Measurements from ENCODE around the gene ASB4. TPM values are rescaled to one million over a fixed set of nuclear protein-coding genes. Genes with fewer than 3 reads are reported as not detected.

Gene ASB4
- total RNA-seq, 1 experiment from 2014 or later: not detected

GRCh38 chr7:95536656-95537311 lies 51.0 kb downstream of the ASB4 start:
- no peak overlapping the region for H3K27ac ChIP-seq (ENCODE audit: low read depth, low read length, poor library complexity, severe bottlenecking)
- ChIA-PET POLR2A (ENCODE audit: low non-redundant PET) (no interaction called here), CTCF (no interaction called here)
- H3K36me3 ChIP-seq (ENCODE audit: insufficient read depth, low read length, poor library complexity, severe bottlenecking): no peaks in the 10 kb centered on the region
- H3K27me3 ChIP-seq (replicated peaks; ENCODE audit: insufficient read depth, low read depth, low read length, poor library complexity): peaks cover 23% of the 10 kb centered on the region
- BruUV-seq (replicated peaks): no TSS peak
- no peak overlapping the region for H3K4me3 ChIP-seq (ENCODE audit: low read depth, low read length, poor library complexity, severe bottlenecking)
- H3K9me3 ChIP-seq (ENCODE audit: low read depth, low read length, poor library complexity, severe bottlenecking): no peaks in the 10 kb centered on the region
- intact Hi-C loops (cut with micrococcal nuclease; ENCODE audit: unreplicated experiment): no loop called here
- H3K4me1 ChIP-seq (ENCODE audit: insufficient read depth, low read length, poor library complexity, severe bottlenecking): no peaks in the 10 kb centered on the region
- TF ChIP-seq CTCF (conservative IDR thresholded peaks at IDR 0.05; ENCODE audit: low read depth, low read length) (no peak), EZH2 (IDR thresholded peaks at IDR 0.05; ENCODE audit: borderline replicate concordance, low read depth, low read length, poor library complexity, severe bottlenecking) (no peak)
- no peak for DNase-seq (ENCODE audit: low spot score)

GRCh38 chr7:95537468-95537867 lies 51.7 kb downstream of the ASB4 start:
- Histone ChIP-seq H3K27me3 (replicated peaks; ENCODE audit: insufficient read depth, low read depth, low read length, poor library complexity) (peaks cover 23% of the 10 kb centered on the region), H3K27ac (ENCODE audit: low read depth, low read length, poor library complexity, severe bottlenecking) (no peak overlapping the region), H3K4me3 (ENCODE audit: low read depth, low read length, poor library complexity, severe bottlenecking) (no peak overlapping the region), H3K4me1 (ENCODE audit: insufficient read depth, low read length, poor library complexity, severe bottlenecking) (no peaks in the 10 kb centered on the region), H3K9me3 (ENCODE audit: low read depth, low read length, poor library complexity, severe bottlenecking) (no peaks in the 10 kb centered on the region), H3K36me3 (ENCODE audit: insufficient read depth, low read length, poor library complexity, severe bottlenecking) (no peaks in the 10 kb centered on the region)
- ChIA-PET POLR2A (ENCODE audit: low non-redundant PET) (no interaction called here), CTCF (no interaction called here)
- TF ChIP-seq CTCF (conservative IDR thresholded peaks at IDR 0.05; ENCODE audit: low read depth, low read length) (no peak), EZH2 (IDR thresholded peaks at IDR 0.05; ENCODE audit: borderline replicate concordance, low read depth, low read length, poor library complexity, severe bottlenecking) (no peak)
- intact Hi-C loops (cut with micrococcal nuclease; ENCODE audit: unreplicated experiment): no loop called here
- no TSS peak for BruUV-seq (replicated peaks)
- no peak for DNase-seq (ENCODE audit: low spot score)

GRCh38 chr7:95539426-95539825 lies 53.7 kb downstream of the ASB4 start:
- ChIA-PET CTCF (no interaction called here), POLR2A (ENCODE audit: low non-redundant PET) (no interaction called here)
- no peaks in the 10 kb centered on the region for H3K9me3 ChIP-seq (ENCODE audit: low read depth, low read length, poor library complexity, severe bottlenecking)
- DNase-seq (ENCODE audit: low spot score): no peak
- intact Hi-C loops (cut with micrococcal nuclease; ENCODE audit: unreplicated experiment): no loop called here
- peaks cover 23% of the 10 kb centered on the region for H3K27me3 ChIP-seq (replicated peaks; ENCODE audit: insufficient read depth, low read depth, low read length, poor library complexity)
- TF ChIP-seq CTCF (conservative IDR thresholded peaks at IDR 0.05; ENCODE audit: low read depth, low read length) (no peak), EZH2 (IDR thresholded peaks at IDR 0.05; ENCODE audit: borderline replicate concordance, low read depth, low read length, poor library complexity, severe bottlenecking) (no peak)
- no peak overlapping the region for H3K27ac ChIP-seq (ENCODE audit: low read depth, low read length, poor library complexity, severe bottlenecking)
- no peak overlapping the region for H3K4me3 ChIP-seq (ENCODE audit: low read depth, low read length, poor library complexity, severe bottlenecking)
- BruUV-seq (replicated peaks): no TSS peak
- H3K36me3 ChIP-seq (ENCODE audit: insufficient read depth, low read length, poor library complexity, severe bottlenecking): no peaks in the 10 kb centered on the region
- no peaks in the 10 kb centered on the region for H3K4me1 ChIP-seq (ENCODE audit: insufficient read depth, low read length, poor library complexity, severe bottlenecking)

Data from A673 (cell line).